Right cardiac atrium (tissue), 5 donors: ENCODE results near the gene OTOG. TPM values are rescaled to one million over a fixed set of nuclear protein-coding genes. Genes with fewer than 3 reads are reported as not detected.

Experiments
- ATAC-seq, 2 donors: fragments of 200-7000 bp; cut with Tn5 transposase; one replicate each; pipeline versions ENCODE4 v1.8.0 to v1.9.1; 2020; ENCODE audit warnings: moderate library complexity in 2 of 2, mild to moderate bottlenecking in 1 of 2
- DNase-seq, 3 donors: peaks; one replicate each; pipeline ENCODE4 v3.0.0-alpha.2; 2020
- H3K27ac ChIP-seq: one replicate; pipeline ENCODE4 v1.5.1; 2013; ENCODE audit warnings: mild to moderate bottlenecking, low read length, control low read depth, moderate library complexity
- H3K27me3 ChIP-seq: one replicate; pipeline ENCODE4 v1.6.1; 2013; ENCODE audit not compliant: control insufficient read depth, insufficient read depth
- H3K4me1 ChIP-seq: one replicate; pipeline ENCODE4 v1.6.1; 2013; ENCODE audit warnings: low read length; ENCODE audit not compliant: control insufficient read depth, insufficient read depth
- H3K4me3 ChIP-seq: one replicate; pipeline ENCODE4 v1.5.1; 2013; ENCODE audit warnings: low read length, control low read depth
- H3K9me3 ChIP-seq: one replicate; pipeline ENCODE4 v1.6.1; 2013; ENCODE audit warnings: low read length; ENCODE audit not compliant: control insufficient read depth
- WGBS: extraction: QIAGEN DNeasy Blood & Tissue Kit; methylation state at CpG from one replicate; pipeline ENCODE4 v1.1.7; 2013; 5-methylcytosine and 5-hydroxymethylcytosine counted together
- intact Hi-C, 4 donors: fragments of 100-400 bp; cut with DNase I; formaldehyde crosslinking; loops; one replicate each; pipeline versions ENCODE4 v1.11.0 to v1.14.0; 2022 to 2023
- polyA plus RNA-seq: library from polyadenylated mRNA; stranded (reverse); fragments of 200-250 nt; gene quantifications from one replicate; pipeline ENCODE4 v1.2.3, GENCODE V29; 2013
- total RNA-seq, 4 donors: library from RNA; stranded (reverse); fragmentation: NEBNext Ultra II Directional; extraction: Animal tissue kit (Norgen Biotek cat#: 25700); gene quantifications; one replicate each; pipeline ENCODE4 v1.2.1, GENCODE V29; 2021
- donor health status: healthy with polysubstance abuse.
- donor health status: DM: no; HTN: yes; CAD: no.
- donor health status: DM: no; HTN: no; CAD: no.
- donor health status: DM: no; HTN: yes; CAD: no; lungs with severe emphysema.
- donor health status: DM: yes; HTN: yes; CAD: no.

Gene OTOG
- total and polyA plus RNA-seq, 5 donors: not detected

DNA sequence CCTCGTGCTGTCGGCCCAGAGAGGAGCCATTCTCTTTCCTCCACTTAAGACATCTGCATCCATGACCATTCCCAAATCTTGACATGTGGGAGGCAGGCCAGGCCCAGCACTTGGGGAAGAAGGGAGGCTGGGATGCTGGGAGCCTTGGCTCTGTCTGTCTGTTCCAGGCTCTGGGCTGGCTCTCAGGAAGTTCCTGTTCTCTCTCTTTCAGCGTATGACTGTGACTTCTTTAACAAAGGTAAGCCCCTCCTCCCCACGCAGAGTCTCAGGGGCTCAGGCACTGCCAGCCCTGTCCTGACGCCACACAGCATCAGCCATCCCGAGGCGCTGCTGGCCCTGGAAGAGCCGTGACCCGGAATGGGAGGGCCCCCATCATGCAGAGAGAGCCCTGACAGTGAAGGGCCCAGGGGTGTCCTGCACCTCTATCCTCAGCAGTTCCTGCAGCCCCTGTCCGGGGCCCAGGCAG is 52.4 kb downstream of the OTOG start:
- Histone ChIP-seq H3K9me3 (no peaks in the 10 kb centered on the region), H3K27me3 (no peaks in the 10 kb centered on the region), H3K4me3 (no peak overlapping the region), H3K4me1 (no peaks in the 10 kb centered on the region), H3K27ac (no peak overlapping the region)
- DNase-seq: no peak
- no peak for ATAC-seq
- intact Hi-C loops: loop anchor here (5.0 to 10.0 kb wide), 4 partner anchors 123 to 383 kb away; no protein-coding TSS in a partner anchor
- 69% methylated on average over 10 of the region's 10 CpGs for WGBS

DNA sequence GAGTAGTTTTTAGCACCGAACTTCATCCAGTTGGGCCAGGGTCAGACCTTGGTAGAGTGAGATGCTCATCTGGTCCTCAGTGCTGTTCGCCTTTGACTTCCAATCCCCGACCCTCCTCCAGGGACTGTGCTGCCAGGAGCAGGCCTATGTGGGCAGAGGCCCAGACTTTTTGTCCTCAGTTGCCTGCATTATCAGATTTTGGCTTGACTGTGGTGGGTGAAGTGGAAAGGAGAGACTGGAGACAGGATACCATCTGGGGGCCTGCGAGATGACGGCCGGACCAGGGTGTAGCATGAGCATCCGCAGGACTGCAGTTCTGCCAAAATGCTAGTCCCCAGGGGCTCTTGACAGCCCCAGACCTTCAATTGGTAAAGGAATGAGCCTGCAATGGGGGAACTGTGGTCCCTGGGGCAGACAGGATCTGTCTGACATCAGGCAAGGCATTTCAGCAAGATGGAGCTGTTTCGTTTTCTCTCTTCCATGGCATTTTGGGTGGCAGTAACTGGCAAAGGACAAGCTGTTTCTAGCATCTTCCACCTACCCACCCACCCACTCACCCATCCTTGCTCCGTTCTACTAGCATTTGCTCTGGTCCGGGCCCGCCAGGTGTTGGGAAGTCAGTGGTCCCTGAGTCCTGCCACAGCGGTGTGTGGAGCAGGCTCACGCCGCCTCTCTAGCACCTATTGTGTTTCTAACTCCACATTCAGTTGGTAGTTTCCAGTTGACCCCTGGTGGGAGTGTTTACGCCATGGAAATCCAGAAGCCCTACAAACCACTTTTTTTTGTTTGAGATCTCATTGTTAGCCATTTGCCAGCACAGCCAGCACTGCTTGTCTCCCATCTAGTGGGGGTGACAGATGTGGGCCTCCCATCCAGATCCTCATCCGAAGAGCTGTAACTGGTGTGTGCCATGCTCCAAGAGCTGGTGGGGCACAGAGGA is 53.5 kb downstream of the OTOG start:
- 73% methylated on average over 16 of the region's 16 CpGs for WGBS
- Histone ChIP-seq H3K9me3 (no peaks in the 10 kb centered on the region), H3K4me3 (no peak overlapping the region), H3K4me1 (no peaks in the 10 kb centered on the region), H3K27me3 (no peaks in the 10 kb centered on the region), H3K27ac (no peak overlapping the region)
- no peak for DNase-seq
- ATAC-seq: no peak
- intact Hi-C loops: loop anchor here in 1 of 4 donors (5.0 kb wide), 1 partner anchor 122 kb away; no protein-coding TSS in a partner anchor

DNA sequence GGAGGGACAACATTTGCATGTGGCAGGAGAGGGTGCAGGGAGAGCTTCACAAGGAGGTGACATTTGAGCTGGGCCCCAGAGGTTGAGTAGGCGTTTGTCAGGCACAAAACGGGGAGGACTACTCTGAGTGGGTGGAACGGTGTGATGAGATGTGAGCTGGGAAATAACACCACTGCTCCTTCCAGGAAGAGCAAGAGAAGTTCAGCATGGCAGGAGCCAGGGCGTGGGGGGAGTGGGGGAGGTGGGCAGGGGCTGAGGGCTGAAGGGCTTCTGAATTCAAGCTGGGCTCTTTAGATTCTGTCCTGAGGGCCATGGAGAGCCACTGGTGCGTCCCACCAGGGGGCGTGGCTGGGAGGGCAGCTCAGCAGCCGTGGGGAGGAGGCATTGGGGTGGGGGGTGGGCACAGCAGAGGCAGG is 54.2 kb downstream of the OTOG start:
- Histone ChIP-seq H3K4me3 (no peak overlapping the region), H3K27ac (no peak overlapping the region), H3K4me1 (no peaks in the 10 kb centered on the region), H3K9me3 (no peaks in the 10 kb centered on the region), H3K27me3 (no peaks in the 10 kb centered on the region)
- 41% methylated on average over 7 of the region's 7 CpGs for WGBS
- no peak for DNase-seq
- ATAC-seq: no peak
- intact Hi-C loops: loop anchor here in 1 of 4 donors (5.0 kb wide), 1 partner anchor 121 kb away; no protein-coding TSS in a partner anchor

DNA sequence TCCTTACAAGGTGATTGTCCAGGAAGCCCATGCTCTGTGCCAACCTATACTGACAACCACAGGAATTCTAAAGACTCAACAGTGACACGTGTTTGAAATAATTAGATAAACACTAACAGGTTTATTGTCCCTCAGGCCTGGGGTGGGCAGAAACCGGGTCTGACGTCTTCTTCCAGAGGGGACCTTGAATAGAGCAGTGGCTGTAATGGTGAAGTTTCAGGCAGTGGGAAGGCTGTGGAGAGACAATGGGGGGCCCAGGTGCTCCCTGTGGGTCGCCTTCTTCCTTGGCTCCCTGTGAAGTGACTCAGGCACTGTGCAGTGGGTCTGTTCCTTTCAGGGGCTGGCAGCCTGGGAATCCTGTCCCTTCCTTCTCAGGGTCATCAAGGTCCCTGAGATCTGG is 54.6 kb downstream of the OTOG start:
- Histone ChIP-seq H3K9me3 (no peaks in the 10 kb centered on the region), H3K4me1 (no peaks in the 10 kb centered on the region), H3K4me3 (no peak overlapping the region), H3K27ac (no peak overlapping the region), H3K27me3 (no peaks in the 10 kb centered on the region)
- intact Hi-C loops: loop anchor here in 1 of 4 donors (5.0 kb wide), 1 partner anchor 121 kb away; no protein-coding TSS in a partner anchor
- WGBS: 58% methylated on average over 4 of the region's 4 CpGs
- DNase-seq: no peak
- ATAC-seq: no peak

DNA sequence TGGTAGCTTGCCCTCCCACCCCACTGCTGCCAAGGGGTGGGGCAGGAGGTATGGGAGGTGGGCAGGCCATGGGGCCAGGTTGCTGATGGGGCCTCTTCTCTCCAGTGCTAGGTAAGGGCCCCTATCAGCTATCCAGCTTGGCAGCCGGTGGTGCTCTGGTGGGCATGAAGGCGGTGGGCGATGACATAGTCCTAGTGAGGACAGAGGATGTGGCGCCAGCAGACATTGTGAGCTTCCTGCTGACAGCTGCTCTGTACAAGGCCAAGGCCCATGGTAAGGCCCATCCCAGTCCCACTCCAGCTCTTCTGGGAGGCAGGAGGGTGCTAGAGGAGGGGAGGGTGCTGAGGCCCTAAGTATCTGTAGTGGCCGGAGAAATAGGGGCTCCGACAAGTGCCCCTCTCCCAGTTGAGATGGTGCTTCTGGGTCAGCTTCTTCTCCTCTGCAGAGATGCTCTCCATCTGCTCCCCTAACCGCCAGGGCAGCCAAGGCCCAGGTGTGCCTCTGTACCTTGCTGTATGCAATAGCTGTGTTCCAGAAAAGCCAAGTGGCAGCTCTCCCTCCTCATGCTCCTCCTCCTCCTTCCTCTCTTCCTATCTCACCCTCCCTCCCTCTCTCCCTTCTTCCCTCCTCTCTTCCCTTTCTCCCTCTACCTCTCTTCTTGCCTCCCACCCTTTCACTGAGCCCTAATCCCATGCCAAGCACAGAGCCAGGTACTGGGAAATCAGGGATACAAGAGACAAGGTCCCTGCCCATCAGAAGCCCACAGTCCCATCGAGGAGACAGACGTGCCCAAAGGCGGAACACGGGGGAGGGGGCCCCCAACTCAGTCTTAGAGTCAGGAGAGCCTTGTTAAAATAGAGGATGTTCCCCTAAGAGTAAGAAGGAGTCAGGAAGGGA is 55.3 kb downstream of the OTOG start:
- no peaks in the 10 kb centered on the region for H3K9me3 ChIP-seq
- no peaks in the 10 kb centered on the region for H3K27me3 ChIP-seq
- H3K4me1 ChIP-seq: no peaks in the 10 kb centered on the region
- DNase-seq (no peak), ATAC-seq (no peak)
- intact Hi-C loops: loop anchor here in 1 of 4 donors (5.0 kb wide), 1 partner anchor 120 kb away; no protein-coding TSS in a partner anchor
- no peak overlapping the region for H3K27ac ChIP-seq
- WGBS: 86% methylated on average over 11 of the region's 11 CpGs
- H3K4me3 ChIP-seq: no peak overlapping the region

DNA sequence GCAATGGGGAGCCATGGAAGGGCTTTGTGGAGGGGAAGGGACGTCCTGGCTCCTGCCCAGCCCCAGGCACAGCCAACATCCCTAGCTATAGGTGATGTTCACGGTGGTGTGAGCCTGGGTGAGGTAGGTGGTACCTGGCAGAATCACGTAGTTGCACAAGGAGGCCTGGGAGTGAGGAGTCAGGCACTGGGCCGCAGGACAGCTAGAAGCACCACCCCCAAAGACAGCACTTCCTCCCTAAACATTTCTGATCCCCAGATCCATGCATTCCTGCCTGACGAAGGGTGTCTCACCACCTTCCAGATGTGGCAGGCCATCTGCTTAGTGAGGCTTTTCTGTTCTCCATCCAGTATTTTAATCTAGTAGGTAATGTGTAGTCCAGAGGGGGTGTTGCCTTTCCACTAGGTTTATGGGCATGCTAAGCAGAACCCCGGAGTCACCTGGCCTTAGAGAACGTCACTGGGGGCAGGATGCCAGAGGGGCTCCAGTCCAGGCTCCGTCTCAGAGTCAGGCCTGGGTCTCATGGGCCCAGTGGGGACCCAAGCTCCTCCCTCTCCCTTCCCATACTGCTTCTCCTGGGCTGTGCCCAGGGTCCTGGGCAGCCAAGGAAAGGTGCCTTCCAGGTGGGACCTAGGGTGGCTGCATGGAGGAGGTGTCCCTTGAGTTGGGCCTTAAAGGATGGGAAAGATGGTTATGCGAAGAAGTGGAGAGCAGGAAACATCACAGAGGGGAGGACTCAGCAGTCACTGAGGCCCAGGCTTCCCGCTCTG is 56.2 kb downstream of the OTOG start:
- intact Hi-C loops: loop anchor here in 1 of 4 donors (5.0 kb wide), 1 partner anchor 119 kb away; no protein-coding TSS in a partner anchor
- Histone ChIP-seq H3K27ac (no peak overlapping the region), H3K4me1 (no peaks in the 10 kb centered on the region), H3K9me3 (no peaks in the 10 kb centered on the region), H3K27me3 (no peaks in the 10 kb centered on the region), H3K4me3 (no peak overlapping the region)
- WGBS: 72% methylated on average over 10 of the region's 10 CpGs
- no peak for DNase-seq
- no peak for ATAC-seq

DNA sequence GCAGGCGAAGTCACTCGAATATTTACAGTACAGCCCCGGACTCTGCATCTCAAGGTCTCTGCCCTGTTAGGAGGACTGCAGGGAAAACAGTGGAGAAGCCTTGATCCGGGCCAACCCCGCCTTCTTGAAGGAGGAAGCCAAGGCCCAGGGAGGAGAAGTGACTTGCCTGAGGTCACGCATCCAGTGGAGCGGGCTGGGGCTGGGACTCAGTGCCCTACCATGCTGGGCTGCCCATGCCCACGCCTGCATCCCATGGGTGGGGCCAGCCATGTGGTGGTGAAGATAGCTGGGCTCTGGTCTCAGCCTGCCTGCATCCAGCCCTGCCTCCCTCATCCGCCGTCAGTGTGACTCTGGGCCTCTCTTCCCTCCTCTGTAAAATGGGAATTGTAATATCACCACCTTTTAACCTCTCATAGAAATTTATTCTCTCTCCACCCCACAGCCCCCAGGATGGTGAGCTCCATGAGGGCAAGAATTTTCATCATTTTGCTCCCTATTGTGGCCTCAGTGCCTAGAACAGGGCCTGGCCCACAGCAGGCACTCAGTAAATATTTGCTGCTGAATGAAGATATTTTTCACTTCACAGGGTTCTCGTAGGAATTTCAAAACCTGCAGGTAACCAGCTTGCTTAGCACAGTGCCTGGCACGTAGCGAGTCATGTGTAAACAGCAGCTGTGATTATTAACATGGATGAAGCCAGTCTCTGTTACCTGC is 57.3 kb downstream of the OTOG start:
- intact Hi-C loops: loop anchor here in 1 of 4 donors (5.0 kb wide), 1 partner anchor 118 kb away; no protein-coding TSS in a partner anchor

DNA sequence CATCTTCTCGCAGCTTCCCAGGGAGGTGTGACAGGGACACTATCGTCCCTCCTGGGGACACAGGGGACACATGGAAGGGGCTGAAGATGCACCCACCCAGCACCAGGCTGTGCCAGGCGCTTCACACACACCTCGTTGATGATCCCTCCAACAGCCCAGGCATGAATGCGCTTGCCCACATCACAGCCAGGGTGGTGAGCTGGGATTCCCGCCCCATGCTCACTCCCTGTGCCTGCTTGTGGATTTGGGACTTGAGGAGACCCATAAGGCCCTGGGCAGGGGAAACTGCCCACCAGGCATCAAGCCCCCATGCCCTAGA is 57.8 kb downstream of the OTOG start:
- no peaks in the 10 kb centered on the region for H3K9me3 ChIP-seq
- DNase-seq (no peak), ATAC-seq (no peak)
- H3K27ac ChIP-seq: no peak overlapping the region
- intact Hi-C loops: loop anchor here in 1 of 4 donors (5.0 kb wide), 1 partner anchor 117 kb away; no protein-coding TSS in a partner anchor
- H3K27me3 ChIP-seq: no peaks in the 10 kb centered on the region
- no peaks in the 10 kb centered on the region for H3K4me1 ChIP-seq
- no peak overlapping the region for H3K4me3 ChIP-seq
- WGBS: 82% methylated on average over 6 of the region's 6 CpGs

More for the DNA sequence above, 57.3 kb downstream of the OTOG start:
- no peak overlapping the region for H3K4me3 ChIP-seq
- H3K27me3 ChIP-seq: no peaks in the 10 kb centered on the region
- ATAC-seq (no peak), DNase-seq (no peak)
- H3K27ac ChIP-seq: no peak overlapping the region
- no peaks in the 10 kb centered on the region for H3K9me3 ChIP-seq
- H3K4me1 ChIP-seq: no peaks in the 10 kb centered on the region
- WGBS: 84% methylated on average over 13 of the region's 13 CpGs

DNA sequence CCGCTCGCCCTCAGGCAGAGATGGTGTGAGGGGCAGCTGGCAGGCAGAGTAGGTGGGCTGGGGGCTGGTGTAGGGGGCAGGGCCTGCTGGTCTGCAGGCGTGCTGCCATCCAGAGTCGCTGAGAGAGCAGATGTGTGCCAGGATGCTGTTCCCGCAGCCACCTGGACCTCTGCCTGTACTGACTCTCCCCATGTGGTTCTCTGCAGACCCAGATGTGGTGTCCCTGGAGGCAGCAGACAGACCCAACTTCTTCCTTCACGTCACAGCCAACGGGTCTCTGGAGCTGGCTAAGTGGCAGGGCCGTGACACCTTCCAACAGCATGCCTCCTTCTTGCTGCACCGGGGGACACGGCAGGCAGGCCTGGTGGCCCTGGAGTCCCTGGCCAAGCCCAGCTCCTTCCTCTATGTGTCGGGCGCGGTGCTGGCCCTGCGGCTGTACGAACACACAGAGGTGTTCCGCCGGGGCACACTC is 58.6 kb downstream of the OTOG start:
- DNase-seq: no peak
- Histone ChIP-seq H3K9me3 (no peaks in the 10 kb centered on the region), H3K4me1 (no peaks in the 10 kb centered on the region), H3K27me3 (no peaks in the 10 kb centered on the region), H3K4me3 (no peak overlapping the region), H3K27ac (no peak overlapping the region)
- 79% methylated on average over 17 of the region's 17 CpGs for WGBS
- peak in 1 of 2 donors; percentile 6 for ATAC-seq
- intact Hi-C loops: no loop called here
